NB4 (cell line): ENCODE data around the gene ARID1B.

Experiments
- DNase-seq: peaks from one replicate; pipeline ENCODE4 v3.0.0; 2010; ENCODE audit warnings: low read depth
- H3K4me3 ChIP-seq: one replicate; pipeline ENCODE4 v1.5.1; 2011; ENCODE audit warnings: mild to moderate bottlenecking, low read depth, low read length, moderate library complexity
- CTCF ChIP-seq: IDR thresholded peaks from one replicate; pipeline ENCODE4 v1.5.1; 2012; ENCODE audit warnings: low read depth, low read length
- MYC ChIP-seq: IDR thresholded peaks from 2 replicates; pipeline ENCODE4 v1.6.1; 2011; ENCODE audit warnings: low read depth, low read length
- POLR2A ChIP-seq: IDR thresholded peaks from 2 replicates; pipeline ENCODE4 v1.6.1; 2011; ENCODE audit warnings: mild to moderate bottlenecking; ENCODE audit not compliant: insufficient read length; ENCODE audit errors: extremely low read depth
- TF ChIP-seq, protein P1 (sequence below): IDR thresholded peaks from 2 replicates; pipeline ENCODE4 v1.6.1; 2011; ENCODE audit warnings: low read depth, low read length

ARID1B gene

DNA sequence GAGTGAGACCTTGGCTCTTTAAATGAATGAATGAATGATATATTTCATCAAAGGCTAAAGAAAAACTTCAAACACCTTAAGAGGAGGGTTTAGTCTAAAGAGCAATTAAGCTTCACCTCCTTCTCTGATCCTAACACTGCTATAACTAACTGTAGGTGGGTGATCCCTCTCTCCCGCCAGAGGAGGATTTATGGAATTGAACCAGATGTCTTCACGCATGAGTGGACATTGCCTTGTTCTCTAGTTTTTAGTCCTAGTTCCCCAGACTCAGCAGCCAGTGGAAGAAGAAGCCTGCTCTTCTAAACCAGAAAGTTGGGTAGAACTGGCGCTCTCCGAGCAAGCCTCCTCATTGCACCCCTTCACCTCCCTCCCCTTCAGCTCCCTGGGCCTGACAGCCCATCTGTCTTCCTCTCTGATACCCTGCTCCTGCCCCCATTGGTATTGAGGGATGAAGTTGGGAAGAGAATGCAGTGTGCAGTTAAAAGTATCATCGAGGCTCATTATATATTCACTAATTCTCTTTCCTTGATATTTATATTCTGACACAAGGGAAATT lies 142.7 kb downstream of the ARID1B start:
- no peak for DNase-seq
- H3K4me3 ChIP-seq = no peak overlapping the region
- TF ChIP-seq CTCF (no peak), MYC (no peak), POLR2A (no peak)
- TF ChIP-seq, protein P1, sequence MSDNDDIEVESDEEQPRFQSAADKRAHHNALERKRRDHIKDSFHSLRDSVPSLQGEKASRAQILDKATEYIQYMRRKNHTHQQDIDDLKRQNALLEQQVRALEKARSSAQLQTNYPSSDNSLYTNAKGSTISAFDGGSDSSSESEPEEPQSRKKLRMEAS = no peak

DNA sequence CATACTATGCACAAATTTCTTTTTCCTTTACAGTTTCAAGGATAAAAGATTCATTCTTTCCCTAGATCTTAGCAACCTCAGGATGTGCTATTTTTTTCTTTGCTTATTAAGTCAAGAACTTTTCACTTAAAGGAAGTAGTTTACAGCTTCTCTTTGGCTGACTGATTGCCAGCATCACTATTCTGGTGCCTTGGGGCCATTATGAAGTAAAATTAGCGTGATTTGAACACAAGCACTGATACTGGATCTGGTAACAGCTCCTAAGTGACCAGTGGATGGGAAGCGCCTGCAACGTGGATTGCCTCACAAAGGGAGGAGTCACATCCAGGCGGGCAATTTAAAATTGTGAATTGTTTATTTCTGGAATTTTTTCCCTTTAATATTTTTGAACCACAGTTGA lies 147.1 kb downstream of the ARID1B start:
- H3K4me3 ChIP-seq = no peak overlapping the region
- DNase-seq = no peak
- no peak for TF ChIP-seq CTCF
- TF ChIP-seq, protein P1 = no peak
- no peak for TF ChIP-seq MYC
- TF ChIP-seq POLR2A = no peak

- no peak for DNase-seq
- TF ChIP-seq CTCF (no peak), MYC (no peak), POLR2A (no peak)
- TF ChIP-seq, protein P1 = no peak
- H3K4me3 ChIP-seq = no peak overlapping the region
These were observed 147.8 kb downstream of the ARID1B start for GRCh38 chr6:156925026-156925425.

- H3K4me3 ChIP-seq = no peak overlapping the region
- no peak for TF ChIP-seq POLR2A
- no peak for TF ChIP-seq MYC
- TF ChIP-seq, protein P1 = no peak
- no peak for TF ChIP-seq CTCF
- DNase-seq = no peak
These were observed 148.8 kb downstream of the ARID1B start for GRCh38 chr6:156925718-156926607.

DNA sequence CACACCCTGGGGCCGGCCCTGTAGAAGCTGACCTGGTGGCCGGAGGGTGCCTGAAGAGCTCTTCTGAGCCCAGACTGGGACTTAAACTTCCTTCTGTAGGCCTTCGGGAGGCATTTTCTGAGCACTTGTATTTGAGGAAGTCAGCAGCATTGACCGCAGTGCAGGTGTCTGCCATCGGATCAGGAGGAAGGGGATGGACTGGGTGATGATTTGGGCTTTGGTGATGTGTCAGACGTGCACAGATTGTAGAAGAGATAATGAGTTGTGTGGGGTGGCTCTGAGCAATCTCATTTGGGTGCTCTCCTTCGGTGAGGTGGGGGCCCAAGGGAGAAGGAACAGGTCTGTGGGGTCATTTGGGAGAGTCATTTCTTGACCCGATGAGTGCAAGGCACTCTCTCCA lies 150.9 kb downstream of the ARID1B start:
- no peak overlapping the region for H3K4me3 ChIP-seq
- no peak for DNase-seq
- no peak for TF ChIP-seq POLR2A
- TF ChIP-seq, protein P1 = no peak
- TF ChIP-seq CTCF = no peak
- TF ChIP-seq MYC = no peak
